ENCODE results near the gene ENDOD1.
"Not testable (repeated sequence)": the region's sequence is repeated elsewhere in the genome, so short reads cannot be mapped to it uniquely, and the experiment has no call there.

The ENDOD1 gene

GRCh38 chr11:95104856-95105255, 15.2 kb downstream of the ENDOD1 start:
- DNase-seq: no peak

DNA sequence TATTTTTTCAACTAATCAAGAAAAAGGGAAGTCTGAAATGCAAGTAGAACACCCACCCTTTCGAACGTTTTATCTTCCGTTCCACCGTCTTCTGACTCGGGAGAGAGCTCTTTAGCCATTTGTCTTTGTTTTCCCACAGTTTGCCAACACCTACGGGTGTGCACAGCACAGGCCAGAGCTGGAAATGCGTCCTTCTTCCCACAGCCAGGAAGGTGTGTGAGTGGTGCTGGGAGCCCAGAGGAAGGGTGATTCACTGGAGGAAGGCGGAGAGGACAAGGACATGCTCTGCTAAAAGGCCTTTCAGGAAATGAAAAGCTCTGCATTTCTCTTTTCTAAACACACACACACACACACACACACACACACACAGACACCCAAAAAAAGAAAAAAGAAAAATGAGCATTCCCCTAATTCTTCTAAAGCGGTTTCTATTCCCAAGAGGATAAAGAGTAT, 18.5 kb downstream of the ENDOD1 start:
- no peak for DNase-seq

- DNase-seq: no peak
These were observed 19.3 kb downstream of the ENDOD1 start for GRCh38 chr11:95108671-95109551.

DNA sequence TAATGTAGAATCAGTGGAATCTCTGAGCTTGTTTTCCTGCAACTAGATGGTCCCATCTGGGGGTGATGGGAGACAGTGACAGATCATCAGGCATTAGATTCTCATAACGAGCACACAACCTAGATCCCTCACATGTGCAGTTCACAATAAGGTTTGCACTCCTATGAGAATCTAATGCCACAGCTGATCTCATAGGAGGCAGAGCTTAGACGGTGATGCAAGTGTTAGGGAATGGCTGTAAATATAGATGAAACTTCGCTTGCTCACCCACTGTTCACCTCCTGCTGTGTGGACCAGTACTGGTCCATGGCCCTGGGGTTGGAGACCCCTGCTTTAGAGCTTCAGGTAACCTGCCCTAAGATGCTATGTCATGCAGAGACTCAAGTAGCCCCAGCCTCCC, 21.8 kb downstream of the ENDOD1 start:
- DNase-seq: not testable (repeated sequence)

- no peak for DNase-seq
These were observed 22.4 kb downstream of the ENDOD1 start for GRCh38 chr11:95111923-95112540.

DNA sequence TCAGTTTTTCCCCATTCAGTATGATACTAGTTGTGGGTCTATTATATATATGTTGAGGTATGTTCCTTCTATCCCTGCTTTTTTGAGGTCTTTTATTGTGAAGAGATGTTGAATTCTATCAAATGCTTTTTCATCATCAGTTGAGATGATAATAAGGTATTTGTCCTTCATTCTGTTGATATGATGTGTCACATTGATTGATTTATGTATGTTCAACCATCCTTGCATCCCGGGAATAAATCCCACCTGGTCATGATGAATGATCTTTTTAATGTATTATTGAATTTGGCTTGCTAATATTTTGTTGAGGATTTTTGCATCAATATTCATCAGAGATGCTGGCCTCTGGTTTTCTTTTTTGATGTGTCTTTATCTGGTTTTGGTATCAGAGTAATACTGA, 26.0 kb downstream of the ENDOD1 start:
- DNase-seq: no peak

DNA sequence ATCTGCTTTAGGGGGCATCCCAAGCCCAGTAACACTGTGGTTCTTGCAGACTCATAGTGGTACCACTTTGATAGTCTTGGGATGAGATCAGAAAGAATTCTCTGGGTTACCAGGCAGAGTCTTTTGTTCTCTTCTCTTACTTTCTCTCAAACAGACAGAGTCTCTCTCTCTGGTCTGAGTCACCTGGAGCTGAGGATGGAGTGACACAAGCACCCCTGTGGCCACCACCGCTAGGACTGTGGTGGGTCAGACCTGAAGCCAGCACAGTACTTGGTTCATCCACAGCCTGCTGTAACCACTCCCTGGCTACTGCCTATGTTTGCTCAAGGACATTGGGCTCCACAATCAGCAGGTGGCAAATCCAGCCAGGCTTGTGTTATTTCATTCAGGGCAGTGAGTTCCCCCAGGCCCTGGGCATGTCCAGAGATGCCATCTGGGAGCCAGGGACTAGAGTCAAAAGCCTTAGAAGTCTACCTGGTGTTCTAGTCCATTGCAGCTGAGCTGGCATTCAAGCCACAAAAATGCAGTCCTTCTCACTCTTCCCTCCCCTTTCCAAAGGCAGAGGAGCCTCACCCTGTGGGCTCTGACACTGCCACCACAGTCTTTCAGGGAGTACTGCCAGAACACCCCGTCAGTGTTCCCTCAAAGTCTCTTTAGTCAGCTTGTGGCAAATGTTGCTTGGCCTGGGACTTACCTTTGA, 29.9 kb downstream of the ENDOD1 start:
- DNase-seq: no peak

DNA sequence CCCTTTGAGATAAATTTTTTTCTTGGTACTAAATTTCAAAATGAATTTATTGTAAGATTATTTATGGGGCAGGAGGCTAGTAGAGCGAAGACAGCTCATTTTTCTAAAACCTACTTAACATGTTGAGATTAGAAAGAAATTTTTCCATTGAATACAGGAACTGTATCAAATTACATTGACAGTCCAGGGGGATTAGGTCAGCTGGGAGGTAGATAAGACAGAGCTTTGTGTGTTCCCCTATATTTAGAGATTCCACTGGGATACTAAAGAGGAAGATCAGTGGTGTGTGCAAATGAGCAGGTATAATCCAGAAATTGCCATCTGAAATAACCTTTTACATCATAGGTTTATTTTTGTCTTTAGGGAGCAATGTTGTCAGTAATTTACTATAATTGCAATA, 32.1 kb downstream of the ENDOD1 start:
- DNase-seq: no peak

GRCh38 chr11:95123556-95123955, 33.9 kb downstream of the ENDOD1 start:
- DNase-seq: no peak

GRCh38 chr11:95128602-95129001, 39.0 kb downstream of the ENDOD1 start:
- no peak for DNase-seq

- DNase-seq: no peak
These were observed 43.3 kb downstream of the ENDOD1 start for GRCh38 chr11:95132956-95133355.

DNA sequence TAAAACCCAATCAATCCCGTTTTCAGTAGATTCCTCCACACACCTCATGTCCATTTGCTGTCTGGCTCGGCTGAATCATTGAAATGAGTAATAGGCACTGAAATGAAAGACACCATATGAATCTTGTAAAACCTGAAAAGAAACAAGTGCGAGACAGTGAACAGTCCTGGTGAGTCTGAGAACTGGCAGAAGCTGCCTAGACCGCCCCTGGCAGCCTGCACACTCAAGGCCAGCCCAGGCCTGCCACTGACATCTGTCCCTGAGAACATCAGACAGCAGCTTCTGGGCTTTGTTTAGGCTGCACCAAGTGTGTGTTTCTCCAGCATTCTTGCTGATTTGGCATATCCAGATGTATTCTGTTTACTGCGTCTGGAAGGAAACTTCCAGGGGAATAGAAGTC, 44.8 kb downstream of the ENDOD1 start:
- no peak for DNase-seq

- no peak for DNase-seq
These were observed 45.5 kb downstream of the ENDOD1 start for GRCh38 chr11:95135155-95135554.

DNA sequence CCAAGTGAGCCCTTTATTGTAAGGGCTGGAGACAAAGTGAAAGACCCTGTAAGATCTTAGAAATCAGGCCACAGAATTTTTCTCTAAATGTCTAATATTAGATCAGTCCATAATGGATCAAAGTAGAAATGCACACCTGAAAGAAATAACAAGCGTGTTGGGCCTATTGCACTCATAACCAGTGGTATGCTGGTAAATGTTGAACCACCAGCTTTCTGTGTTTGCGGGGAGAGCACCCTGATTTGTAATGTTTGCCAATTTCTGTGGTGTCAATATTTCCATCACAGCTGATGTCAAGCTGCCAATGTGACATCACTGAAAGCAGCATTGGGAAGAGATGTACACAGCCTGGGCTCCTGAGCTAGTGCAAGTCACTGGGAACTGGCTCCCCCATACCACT, 46.2 kb downstream of the ENDOD1 start:
- no peak for DNase-seq

GRCh38 chr11:95136747-95137146, 47.1 kb downstream of the ENDOD1 start:
- not testable (repeated sequence) for DNase-seq

DNA sequence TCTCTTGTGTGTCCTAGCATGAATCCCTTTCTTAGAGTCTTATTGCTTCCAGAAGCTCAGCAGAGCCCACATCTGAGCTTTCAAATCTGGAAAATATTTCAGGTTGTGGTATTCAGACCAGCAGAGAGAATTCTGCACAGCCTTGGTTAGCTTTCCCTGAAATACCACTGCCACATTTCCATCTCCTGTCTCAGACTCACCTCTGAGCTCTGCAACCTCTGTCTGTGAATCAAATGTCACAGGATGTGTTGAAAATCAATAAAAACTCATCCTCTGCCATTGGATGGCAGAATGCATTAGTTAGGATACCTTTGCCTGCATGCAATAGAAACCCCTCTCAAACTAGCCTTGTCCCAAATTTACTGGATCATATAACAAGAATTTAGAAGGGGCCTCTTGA, 47.7 kb downstream of the ENDOD1 start:
- DNase-seq: no peak

DNA sequence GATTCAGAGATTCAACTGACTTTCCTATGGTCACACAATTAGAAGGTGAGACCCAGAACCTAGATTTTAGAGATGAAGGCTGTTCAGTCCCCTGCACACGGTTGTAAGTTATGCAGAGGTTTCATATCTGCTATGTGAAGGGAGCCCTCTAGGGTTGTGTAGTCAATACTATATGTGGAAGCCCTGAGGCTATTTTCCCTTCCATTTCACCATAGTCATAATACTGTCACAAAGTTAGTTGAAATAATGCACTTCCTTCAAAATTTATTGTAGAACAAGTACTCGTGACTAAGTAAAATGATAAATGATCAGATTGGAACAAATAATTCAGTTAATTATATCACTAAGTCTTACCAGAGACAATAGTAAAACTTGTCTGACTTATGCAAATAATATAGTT, 48.8 kb downstream of the ENDOD1 start:
- no peak for DNase-seq

DNA sequence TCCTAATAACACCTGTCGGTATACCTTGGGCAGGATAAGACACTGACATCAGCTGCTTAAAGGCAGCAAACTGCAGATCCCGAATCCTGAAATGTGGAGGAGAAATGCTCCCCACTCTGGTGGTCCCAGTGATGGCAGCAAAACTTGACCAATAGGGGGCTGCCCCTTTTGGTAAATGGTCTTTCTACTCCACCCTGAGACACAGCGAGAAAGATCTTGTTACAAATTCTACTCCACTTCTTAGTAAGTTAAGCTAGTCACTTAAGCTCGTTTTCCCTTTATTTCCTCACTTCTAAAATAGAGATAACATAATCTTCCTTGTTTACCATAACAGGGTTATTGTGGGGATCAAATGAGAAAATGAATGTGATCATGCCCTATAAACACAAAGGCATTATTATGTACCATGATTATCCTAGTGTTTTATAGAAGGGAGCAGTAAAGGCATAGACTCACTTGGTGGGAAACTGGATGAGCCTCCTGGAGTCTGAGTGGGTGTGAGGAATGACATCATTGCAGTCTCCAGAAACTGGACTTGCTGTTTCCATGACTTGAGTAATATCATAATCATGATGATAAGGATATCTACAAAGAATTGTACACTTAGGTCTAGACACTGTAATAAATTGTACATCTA, 50.9 kb downstream of the ENDOD1 start:
- DNase-seq: no peak

- no peak for DNase-seq
These were observed 52.8 kb downstream of the ENDOD1 start for GRCh38 chr11:95142431-95142830.

DNA sequence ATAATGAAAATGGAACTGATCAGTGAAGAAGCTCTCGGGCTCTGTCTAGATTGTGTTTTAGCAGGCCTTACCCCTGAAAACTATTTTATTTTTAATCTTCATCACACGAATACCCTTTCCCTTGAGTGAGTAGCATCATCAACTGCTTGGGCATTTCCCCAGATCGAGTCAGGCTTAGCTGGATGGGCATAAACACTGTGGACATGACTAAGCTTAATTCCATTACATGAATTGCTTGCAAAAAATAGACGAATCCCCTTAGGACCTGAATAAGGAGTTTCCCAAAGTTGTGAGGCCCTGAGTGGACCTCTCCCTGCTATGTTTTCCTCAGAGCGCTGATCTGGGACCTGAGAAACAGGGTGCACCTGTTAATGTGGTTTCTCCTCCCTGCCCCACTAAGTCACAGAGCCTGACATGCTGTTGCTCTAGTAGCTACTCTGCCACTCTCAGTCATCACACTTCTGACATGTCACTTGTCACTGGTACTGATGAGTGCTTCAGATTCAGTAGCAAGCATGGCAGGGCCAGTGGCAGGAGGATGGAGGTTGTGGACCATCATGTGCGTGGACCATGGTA, 53.5 kb downstream of the ENDOD1 start:
- no peak for DNase-seq

DNA sequence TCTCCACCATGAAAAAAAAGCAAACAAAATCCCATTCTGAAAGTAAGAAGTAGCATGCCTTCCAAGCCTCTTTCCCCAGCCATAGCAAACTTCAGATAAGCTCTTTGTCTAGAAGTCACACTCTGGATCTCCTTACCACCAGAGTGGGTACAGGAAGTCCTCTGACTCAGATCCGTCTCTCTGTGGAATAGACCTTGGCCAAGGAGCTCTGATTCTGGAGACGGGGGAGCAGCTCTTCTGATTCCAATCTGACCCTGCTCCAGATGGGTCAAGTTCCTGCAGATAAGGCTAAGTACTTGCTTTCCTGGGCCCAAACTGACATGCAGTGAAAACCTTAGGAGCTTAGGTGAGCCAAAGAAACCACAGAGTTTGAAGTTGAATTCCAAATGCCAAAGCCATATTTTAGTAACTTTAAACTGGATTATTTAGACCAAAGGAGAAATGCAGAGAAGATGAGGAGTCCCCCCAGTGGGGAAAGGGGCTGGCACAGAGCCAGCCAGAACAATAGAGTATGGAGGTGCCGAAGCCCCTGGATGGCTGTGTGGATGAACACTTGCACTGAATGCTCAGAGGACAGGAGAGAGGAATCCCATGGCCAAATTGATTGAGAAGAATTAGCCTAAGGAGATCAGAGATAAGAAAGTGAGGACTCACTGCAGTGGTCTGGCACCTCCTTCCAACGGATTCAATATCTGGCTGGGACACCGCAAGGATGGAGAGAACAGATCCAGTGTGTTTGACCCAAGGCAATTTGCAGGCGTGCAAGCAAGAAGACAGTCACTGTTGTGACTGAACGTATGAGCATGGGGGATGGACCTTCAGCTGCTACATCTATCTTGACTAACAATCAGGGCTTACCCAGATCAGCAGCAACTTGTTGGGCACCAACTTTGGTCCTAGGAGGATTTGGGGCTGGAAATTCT, 54.9 kb downstream of the ENDOD1 start:
- DNase-seq: no peak
